H1 (cell line): ENCODE data around the gene NFAT5. TPM values are rescaled to one million over a fixed set of nuclear protein-coding genes. Genes with fewer than 3 reads are reported as not detected.
A peak's percentile ranks its signal among the peaks of the same experiment; 100 is the strongest.

ENCODE experiments used
- CTCF ChIA-PET: fragments of 300-600 bp; sonication (Branson Sonifier 250); formaldehyde crosslinking; loops from one replicate; lab custom pipeline; 2021; ENCODE audit not compliant: partially characterized antibody; lab: Charles Lee
- POLR2A ChIA-PET: fragments of 300-600 bp; sonication (Branson Sonifier 250); formaldehyde crosslinking; loops from one replicate; lab custom pipeline; 2021; ENCODE audit warnings: inconsistent platforms; ENCODE audit not compliant: partially characterized antibody; lab: Charles Lee
- DNase-seq, 2 experiments: peaks; one replicate each; pipeline versions ENCODE4 v3.0.0 to v3.0.0-alpha.2; 2010 to 2022; ENCODE audit warnings: low spot score in 2 of 2, low read depth in 1 of 2, mixed read lengths in 1 of 2
- FAIRE-seq: peaks from 2 replicates; lab custom pipeline; 2011; peaks lifted over from hg19 to GRCh38; lab: Jason Lieb, UNC
- H2AFZ ChIP-seq: 2 replicates; pipeline ENCODE4 v1.8.1; 2012; ENCODE audit warnings: low read length, inconsistent platforms
- H2AK5ac ChIP-seq: 2 replicates; pipeline ENCODE4 v1.6.1; 2013; ENCODE audit warnings: low read depth, low read length
- H2BK120ac ChIP-seq: replicated peaks from 2 replicates; pipeline ENCODE3; 2013; ENCODE audit warnings: low read depth, low read length, inconsistent platforms
- H2BK12ac ChIP-seq: 2 replicates; pipeline ENCODE4 v1.6.1; 2013; ENCODE audit warnings: low read depth, low read length
- H2BK15ac ChIP-seq: 2 replicates; pipeline ENCODE4 v1.6.1; 2013; ENCODE audit warnings: low read length
- H2BK20ac ChIP-seq: 2 replicates; pipeline ENCODE4 v1.6.1; 2013; ENCODE audit warnings: low read length
- H2BK5ac ChIP-seq: 2 replicates; pipeline ENCODE4 v1.6.1; 2013; ENCODE audit warnings: low read depth, low read length
- H3K14ac ChIP-seq: 2 replicates; pipeline ENCODE4 v1.6.1; 2013; ENCODE audit warnings: inconsistent platforms; ENCODE audit not compliant: insufficient read length
- H3K18ac ChIP-seq: 2 replicates; pipeline ENCODE4 v1.6.1; 2013; ENCODE audit warnings: low read length; ENCODE audit errors: extremely low read depth
- H3K23ac ChIP-seq: 2 replicates; pipeline ENCODE4 v1.6.1; 2013; ENCODE audit warnings: inconsistent platforms; ENCODE audit not compliant: insufficient read length
- H3K23me2 ChIP-seq: 2 replicates; pipeline ENCODE4 v1.6.1; 2013; ENCODE audit warnings: low read depth, low read length
- H3K27ac ChIP-seq: 2 replicates; pipeline ENCODE4 v1.6.1; 2011; ENCODE audit warnings: low read depth, low read length, inconsistent platforms
- H3K27me3 ChIP-seq, 4 experiments: replicated peaks in 1 of 4; 1 replicate in 1 of 4; 2 replicates in 3 of 4; pipeline versions ENCODE4 v1.6.1 to v1.8.1; 2011 to 2013; ENCODE audit warnings: low read length in 3 of 4, mild to moderate bottlenecking in 3 of 4, inconsistent platforms in 2 of 4, mixed read lengths in 2 of 4, moderate library complexity in 1 of 4; ENCODE audit not compliant: control insufficient read depth in 3 of 4, insufficient read depth in 3 of 4; ENCODE audit errors: extremely low read depth in 1 of 4
- H3K36me3 ChIP-seq, 4 experiments: 2 replicates each; pipeline versions ENCODE4 v1.6.1 to v1.8.1; 2011 to 2013; ENCODE audit warnings: mild to moderate bottlenecking in 4 of 4, low read length in 3 of 4, moderate library complexity in 2 of 4, control low read depth in 1 of 4, inconsistent platforms in 1 of 4; ENCODE audit not compliant: insufficient read depth in 4 of 4, control insufficient read depth in 2 of 4
- H3K4ac ChIP-seq: replicated peaks from 2 replicates; pipeline ENCODE3; 2013; ENCODE audit warnings: low read length, low read depth, mixed read lengths, inconsistent platforms; ENCODE audit not compliant: insufficient read length
- H3K4me1 ChIP-seq, 4 experiments: replicated peaks in 1 of 4; 1 replicate in 1 of 4; 2 replicates in 3 of 4; pipeline versions ENCODE4 v1.6.1 to v1.8.1; 2011 to 2013; ENCODE audit warnings: low read length in 3 of 4, inconsistent platforms in 2 of 4, mixed read lengths in 1 of 4; ENCODE audit not compliant: insufficient read depth in 4 of 4, control insufficient read depth in 3 of 4
- H3K4me2 ChIP-seq, 2 experiments: 2 replicates each; pipeline versions ENCODE4 v1.6.1 to v1.8.1; 2011 to 2013; ENCODE audit warnings: low read depth in 2 of 2, low read length in 2 of 2, control low read depth in 1 of 2, inconsistent platforms in 1 of 2, mild to moderate bottlenecking in 1 of 2; ENCODE audit not compliant: insufficient read depth in 1 of 2
- H3K4me3 ChIP-seq, 4 experiments: fragments of 200-600, 300-600 bp in 1 of 4; sonication (generic), shearing (Covaris generic), sonication (Bioruptor Twin) in 1 of 4; 2 replicates each; pipeline versions ENCODE4 v1.5.1 to v1.8.1; 2011 to 2016; ENCODE audit warnings: low read length in 4 of 4, low read depth in 3 of 4, control low read depth in 2 of 4, inconsistent platforms in 2 of 4, mild to moderate bottlenecking in 2 of 4, mixed read lengths in 1 of 4, moderate library complexity in 1 of 4; ENCODE audit not compliant: insufficient read depth in 2 of 4; ENCODE audit errors: extremely low read depth in 1 of 4
- H3K56ac ChIP-seq: replicated peaks from 2 replicates; pipeline ENCODE3; 2013; ENCODE audit warnings: low read depth, mild to moderate bottlenecking, mixed read lengths, low read length, inconsistent platforms; ENCODE audit not compliant: insufficient read length
- H3K79me1 ChIP-seq: 2 replicates; pipeline ENCODE4 v1.6.1; 2013; ENCODE audit warnings: low read depth, low read length, control low read depth
- H3K79me2 ChIP-seq, 2 experiments: 2 replicates each; pipeline versions ENCODE4 v1.6.1 to v1.8.1; 2012 to 2013; ENCODE audit warnings: low read length in 2 of 2, mild to moderate bottlenecking in 2 of 2, inconsistent platforms in 1 of 2; ENCODE audit not compliant: insufficient read depth in 2 of 2, control insufficient read depth in 1 of 2
- H3K9ac ChIP-seq, 4 experiments: replicated peaks in 1 of 4; 1 replicate in 1 of 4; 2 replicates in 3 of 4; pipeline versions ENCODE4 v1.6.1 to v1.8.1; 2011 to 2013; ENCODE audit warnings: low read depth in 3 of 4, low read length in 3 of 4, control low read depth in 2 of 4, mild to moderate bottlenecking in 2 of 4, moderate library complexity in 2 of 4, inconsistent platforms in 1 of 4; ENCODE audit errors: extremely low read depth in 1 of 4
- H3K9me3 ChIP-seq, 2 experiments: 2 replicates each; pipeline versions ENCODE4 v1.6.1 to v1.8.1; 2012 to 2013; ENCODE audit warnings: mild to moderate bottlenecking in 2 of 2, moderate library complexity in 2 of 2, control low read depth in 1 of 2, inconsistent platforms in 1 of 2, low read depth in 1 of 2, low read length in 1 of 2, mixed read lengths in 1 of 2; ENCODE audit not compliant: insufficient read depth in 2 of 2
- H4K20me1 ChIP-seq, 2 experiments: replicated peaks in 1 of 2; 2 replicates each; pipeline versions ENCODE3 to v1.8.1; 2011 to 2013; ENCODE audit warnings: inconsistent platforms in 2 of 2, low read length in 2 of 2, mild to moderate bottlenecking in 1 of 2; ENCODE audit not compliant: insufficient read depth in 2 of 2, control insufficient read depth in 1 of 2
- H4K5ac ChIP-seq: 2 replicates; pipeline ENCODE4 v1.6.1; 2013; ENCODE audit warnings: low read length, low read depth, mixed read lengths, inconsistent platforms; ENCODE audit not compliant: insufficient read length
- H4K8ac ChIP-seq: 2 replicates; pipeline ENCODE4 v1.8.0; 2013; ENCODE audit warnings: mild to moderate bottlenecking, moderate library complexity, low read length, inconsistent platforms; ENCODE audit not compliant: insufficient read depth; ENCODE audit errors: extremely low read depth
- H4K91ac ChIP-seq: replicated peaks from 2 replicates; pipeline ENCODE3; 2013; ENCODE audit warnings: low read length, mixed read lengths, inconsistent platforms; ENCODE audit not compliant: insufficient read length
- ASH2L ChIP-seq: fragments of 200-600, 300-600 bp; sonication (generic); IDR thresholded peaks from one replicate; pipeline ENCODE4 v1.7.1; 2017; ENCODE audit warnings: low read length
- CTBP2 ChIP-seq: IDR thresholded peaks from 2 replicates; pipeline ENCODE4 v1.7.0; 2011; ENCODE audit warnings: borderline replicate concordance, mild to moderate bottlenecking, moderate library complexity, mixed read lengths, low read length; ENCODE audit not compliant: insufficient read depth, insufficient read length
- FOSL1 ChIP-seq: IDR thresholded peaks from 2 replicates; pipeline ENCODE4 v1.6.1; 2011; ENCODE audit warnings: mild to moderate bottlenecking, low read depth, low read length, moderate library complexity; ENCODE audit not compliant: insufficient read depth
- HDAC2 ChIP-seq, 2 experiments: fragments of 300-600 bp in 1 of 2; sonication (generic) in 1 of 2; IDR thresholded peaks; 2 replicates each; pipeline ENCODE4 v1.6.1; 2011 to 2012; ENCODE audit warnings: low read depth in 2 of 2, low read length in 2 of 2, mild to moderate bottlenecking in 2 of 2, moderate library complexity in 2 of 2, borderline replicate concordance in 1 of 2, inconsistent platforms in 1 of 2
- JUN ChIP-seq: IDR thresholded peaks from 2 replicates; pipeline ENCODE4 v1.6.1; 2011; ENCODE audit warnings: low read depth, mild to moderate bottlenecking, improper control_type of control experiment, low read length
- POLR2AphosphoS5 ChIP-seq: IDR thresholded peaks from 2 replicates; pipeline ENCODE4 v1.6.1; 2011; ENCODE audit warnings: low read depth, low read length
- RFX5 ChIP-seq: IDR thresholded peaks from 2 replicates; pipeline ENCODE4 v1.6.1; 2011; ENCODE audit warnings: low read depth, low read length, improper control_type of control experiment, borderline replicate concordance
- TBP ChIP-seq: IDR thresholded peaks from 2 replicates; pipeline ENCODE4 v1.6.1; 2011; ENCODE audit warnings: low read depth, low read length, improper control_type of control experiment
- WGBS, 2 experiments: shearing (Covaris generic) in 1 of 2; methylation state at CpG; one replicate each; pipeline versions ENCODE4 v1.1.6 to v1.1.7; 2013 to 2015; ENCODE audit warnings: low lambda C conversion rate in 2 of 2, mixed read lengths in 2 of 2, inconsistent platforms in 1 of 2, low coverage in 1 of 2, missing lambda C conversion rate in 1 of 2; ENCODE audit not compliant: insufficient replicate concordance in 2 of 2, insufficient coverage in 1 of 2, insufficient read length in 1 of 2; ENCODE audit errors: extremely low coverage in 1 of 2, missing lambda C conversion rate in 1 of 2; 5-methylcytosine and 5-hydroxymethylcytosine counted together
- polyA plus RNA-seq, 7 experiments: library from polyadenylated mRNA; depleted of rRNA in 3 of 7; stranded (reverse) in 5 of 7; unstranded in 2 of 7; fragments of >200 nt in 5 of 7; fragments of 200-250 nt in 2 of 7; gene quantifications; 1 replicate in 5 of 7; 2 replicates in 1 of 7; 4 replicates in 1 of 7; pipeline versions ENCODE4 v1.2.1 to v1.2.3, GENCODE V29; 2011 to 2013; ENCODE audit warnings: missing spikeins in 2 of 7, mixed read lengths in 2 of 7
- total RNA-seq: library from RNA; stranded (reverse); fragmentation: NEBNext Ultra II Directional; extraction: Animal tissue kit (Norgen Biotek cat#: 25700); gene quantifications from 2 replicates; pipeline ENCODE4 v1.2.1, GENCODE V29; 2021

NFAT5 gene
- total and polyA plus RNA-seq, 2 of the 8 experiments (the other 6 are each of a cell fraction or from before 2014, with no cell fraction given), result 8.9 to 29.0 TPM

DNA sequence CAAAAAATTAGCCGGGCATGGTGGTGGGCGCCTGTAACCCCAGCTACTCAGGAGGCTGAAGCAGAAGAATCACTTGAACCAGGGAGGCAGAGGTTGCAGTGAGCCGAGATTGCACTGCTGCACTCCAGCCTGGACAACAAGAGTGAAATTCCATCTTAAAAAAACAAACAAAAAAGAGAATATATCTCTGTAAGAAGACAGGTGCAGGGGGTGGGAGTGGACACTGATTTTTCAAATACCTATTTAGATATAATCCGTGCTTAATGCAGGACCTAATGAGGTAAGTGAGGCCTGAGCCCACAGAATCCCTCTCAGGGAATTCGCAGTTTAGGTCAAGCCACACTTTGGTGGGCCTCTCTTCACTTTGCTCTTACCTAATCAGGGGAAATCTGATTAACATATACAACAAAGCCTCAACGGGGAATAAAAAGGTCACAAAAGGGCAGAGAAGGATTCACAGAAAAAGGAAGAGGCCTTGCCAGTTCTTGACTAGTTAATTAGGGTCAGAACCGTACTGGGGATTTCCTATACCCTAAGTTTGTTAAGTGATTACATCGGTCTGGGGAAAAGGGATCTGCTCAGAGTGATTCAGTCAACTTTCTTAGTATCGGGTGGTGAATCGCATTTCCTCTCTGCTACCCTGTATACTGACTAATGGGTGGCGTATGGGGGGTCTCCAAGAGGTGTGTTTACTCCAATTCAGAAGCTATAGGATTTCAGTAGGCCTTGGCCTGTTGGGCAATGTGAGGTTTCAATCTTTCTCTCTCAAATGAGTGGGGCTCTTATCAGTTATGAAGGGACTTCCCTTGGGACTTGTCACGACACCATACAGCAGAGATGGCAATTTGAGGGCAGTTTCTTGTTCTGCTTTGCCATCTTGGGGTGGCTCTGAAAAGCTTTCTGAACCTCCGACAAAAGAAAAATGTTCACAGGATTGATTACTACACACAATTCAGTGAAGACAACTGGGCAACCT is 1.9 kb upstream of the NFAT5 start:
- Histone ChIP-seq H3K9me3 (no peaks in the 10 kb centered on the region), H3K27me3 (no peaks in the 10 kb centered on the region), H4K8ac (no peak overlapping the region), H3K4me2 (peak overlapping the region; percentile 75 to 89), H3K4me1 (peaks cover 0 to 8% (median 7%) of the 10 kb centered on the region in 4 experiments; a peak in 5 of 7 replicates), H2BK15ac (no peak overlapping the region), H3K79me2 (peaks cover 0 to 21% of the 10 kb centered on the region in 2 experiments; a peak in 2 of 4 replicates), H2AK5ac (no peak overlapping the region), H3K4ac (no peak overlapping the region), H3K36me3 (no peaks in the 10 kb centered on the region), H2AFZ (no peak overlapping the region), H3K23ac (no peak overlapping the region), H3K56ac (no peak overlapping the region), H4K5ac (no peak overlapping the region), H4K91ac (no peak overlapping the region), H2BK12ac (no peak overlapping the region; the same call in 1 of the 2 replicates), H2BK120ac (peak overlapping the region; percentile 50), H4K20me1 (no peaks in the 10 kb centered on the region), H3K18ac (peak overlapping the region; percentile 48; the same call in 1 of the 2 replicates), H2BK5ac (peak overlapping the region; percentile 14; the same call in 1 of the 2 replicates), H3K79me1 (no peaks in the 10 kb centered on the region), H3K27ac (peak overlapping the region; percentile 35; the same call in 1 of the 2 replicates), H3K14ac (no peak overlapping the region), H3K23me2 (peaks cover 7% of the 10 kb centered on the region), H2BK20ac (no peak overlapping the region), H3K9ac (peak overlapping the region in 1 of 4 experiments; percentile 8; a peak in 3 of 7 replicates), H3K4me3 (peak overlapping the region in 2 of 4 experiments; percentile 33 to 92; a peak in 3 of 8 replicates)
- WGBS, 2 experiments, result 41% methylated on average over 13 of the region's 13 CpGs; no CpG with 5 or more reads in 1 of the 2 experiments
- POLR2A ChIA-PET, result interaction anchor here (0.8 to 1.6 kb wide), 7 partner anchors 11 to 52 kb away, joined by 3 to 7 read pairs (median 3); no protein-coding TSS in a partner anchor
- CTCF ChIA-PET, result interaction anchor here (0.8 to 1.3 kb wide), 4 partner anchors 11 to 148 kb away, joined by 3 to 5 read pairs (median 3); no protein-coding TSS in a partner anchor
- DNase-seq, result peak in 1 of 2 experiments; percentile 51
- FAIRE-seq, result no peak
- TF ChIP-seq RFX5, result no peak
- no peak for TF ChIP-seq FOSL1
- no peak for TF ChIP-seq CTBP2
- no peak for TF ChIP-seq TBP
- TF ChIP-seq JUN, result no peak
- TF ChIP-seq POLR2AphosphoS5, result peak; percentile 46; the same call in 1 of the 2 replicates
- TF ChIP-seq HDAC2 (IDR thresholded peaks at IDR 0.05; ENCODE audit: borderline replicate concordance in 1 of 2, low read depth in 2 of 2, low read length in 2 of 2), result no peak
- TF ChIP-seq ASH2L, result peak; percentile 21
